Upper lobe of left lung (tissue), 6 donors: ENCODE measurements around the gene PAGE4. TPM values are rescaled to one million over a fixed set of nuclear protein-coding genes. Genes with fewer than 3 reads are reported as not detected.

Source experiments
- ATAC-seq, 2 donors: fragments of 200-7000 bp; cut with Tn5 transposase; one replicate each; pipeline ENCODE4 v1.9.1; 2022; ENCODE audit warnings: mild to moderate bottlenecking in 2 of 2, moderate library complexity in 2 of 2; ENCODE audit not compliant: low FRiP score in 2 of 2
- DNase-seq, 2 donors: peaks; one replicate each; pipeline ENCODE4 v3.0.0-alpha.2; 2019 to 2020
- H3K27ac ChIP-seq, 4 donors: fragments of 200-600 bp; sonication (generic); one replicate each; pipeline ENCODE4 v1.5.1; 2016 to 2019
- H3K27me3 ChIP-seq, 4 donors: fragments of 200-600 bp; sonication (generic); one replicate each; pipeline ENCODE4 v1.5.1; 2017 to 2019
- H3K36me3 ChIP-seq, 4 donors: fragments of 200-600 bp; sonication (generic); one replicate each; pipeline ENCODE4 v1.5.1; 2016 to 2019
- H3K4me1 ChIP-seq, 4 donors: fragments of 200-600 bp; sonication (generic); one replicate each; pipeline ENCODE4 v1.5.1; 2018 to 2019
- H3K4me3 ChIP-seq, 4 donors: fragments of 200-600 bp; sonication (generic); one replicate each; pipeline ENCODE4 v1.5.1; 2017 to 2019; ENCODE audit warnings: mild to moderate bottlenecking in 2 of 4, moderate library complexity in 1 of 4
- H3K9me3 ChIP-seq, 4 donors: fragments of 200-600 bp; sonication (generic); one replicate each; pipeline ENCODE4 v1.5.1; 2018 to 2019
- EP300 ChIP-seq, 4 donors: sonication (generic); formaldehyde crosslinking; IDR thresholded peaks; one replicate each; pipeline ENCODE4 v1.5.1; 2017; ENCODE audit warnings: antibody characterized with exemption in 4 of 4, control low read depth in 2 of 4
- POLR2A ChIP-seq, 4 donors: fragments of 450-650 bp; IDR thresholded peaks; one replicate each; pipeline ENCODE4 v1.5.1; 2016 to 2017; ENCODE audit warnings: antibody characterized with exemption in 4 of 4, mild to moderate bottlenecking in 2 of 4
- POLR2AphosphoS5 ChIP-seq, 2 donors: sonication (generic); formaldehyde crosslinking; IDR thresholded peaks; one replicate each; pipeline ENCODE4 v1.5.1; 2017; ENCODE audit warnings: antibody characterized with exemption in 2 of 2
- WGBS, 2 donors: methylation state at CpG; one replicate each; pipeline ENCODE4 v1.1.5; 2017 to 2018; 5-methylcytosine and 5-hydroxymethylcytosine counted together
- total RNA-seq, 6 donors: library from RNA; depleted of rRNA in 4 of 6; stranded (reverse); fragments of >200 nt in 4 of 6; gene quantifications; one replicate each; pipeline versions ENCODE4 v1.1.0 to v1.2.1, GENCODE V29; 2016 to 2021
- TF ChIP-seq, protein P1 (sequence below), 6 experiments: fragments of 450-650 bp in 4 of 6; fragments of 200-600 bp in 2 of 6; sonication (generic) in 2 of 6; IDR thresholded peaks; one replicate each; pipeline ENCODE4 v1.5.1; 2016 to 2019; ENCODE audit warnings: antibody characterized with exemption in 6 of 6
- donor health status: DM: no; HTN: no; CAD: no; lungs with moderate emphysema.
- donor health status: DM: no; HTN: yes; CAD: no; lungs with severe emphysema.

PAGE4 gene
- total RNA-seq, 6 donors from 2014 or later, result not detected

DNA sequence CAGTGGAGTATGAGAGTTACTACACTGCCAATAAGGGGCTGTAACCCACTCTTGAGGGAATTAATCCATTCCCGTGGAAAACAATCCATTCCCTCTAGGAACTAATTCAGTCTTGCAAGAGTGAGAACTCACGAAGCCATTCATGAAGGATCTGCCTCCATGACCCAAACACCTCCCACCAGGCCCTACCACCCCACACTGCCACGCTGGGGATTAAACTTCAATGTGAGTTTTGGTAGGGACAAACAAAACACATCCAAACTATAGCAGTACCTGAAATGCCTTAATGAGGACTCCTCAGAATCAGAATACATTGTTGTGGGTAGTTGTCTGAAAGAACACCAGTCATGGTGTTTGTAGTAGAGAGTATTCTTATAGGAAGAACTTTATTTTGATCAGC is 19.2 kb downstream of the PAGE4 start:
- H3K36me3 ChIP-seq, result no peaks in the 10 kb centered on the region
- H3K4me3 ChIP-seq, result no peak overlapping the region
- H3K4me1 ChIP-seq, result no peaks in the 10 kb centered on the region
- 65 to 100% methylated on average over 1 to 3 of the region's 3 CpGs for WGBS, 2 donors
- H3K9me3 ChIP-seq, result no peaks in the 10 kb centered on the region
- H3K27ac ChIP-seq, result no peak overlapping the region
- TF ChIP-seq POLR2AphosphoS5 (IDR thresholded peaks at IDR 0.05) (no peak), POLR2A (IDR thresholded peaks at IDR 0.05) (no peak), EP300 (IDR thresholded peaks at IDR 0.05) (no peak)
- TF ChIP-seq, protein P1, sequence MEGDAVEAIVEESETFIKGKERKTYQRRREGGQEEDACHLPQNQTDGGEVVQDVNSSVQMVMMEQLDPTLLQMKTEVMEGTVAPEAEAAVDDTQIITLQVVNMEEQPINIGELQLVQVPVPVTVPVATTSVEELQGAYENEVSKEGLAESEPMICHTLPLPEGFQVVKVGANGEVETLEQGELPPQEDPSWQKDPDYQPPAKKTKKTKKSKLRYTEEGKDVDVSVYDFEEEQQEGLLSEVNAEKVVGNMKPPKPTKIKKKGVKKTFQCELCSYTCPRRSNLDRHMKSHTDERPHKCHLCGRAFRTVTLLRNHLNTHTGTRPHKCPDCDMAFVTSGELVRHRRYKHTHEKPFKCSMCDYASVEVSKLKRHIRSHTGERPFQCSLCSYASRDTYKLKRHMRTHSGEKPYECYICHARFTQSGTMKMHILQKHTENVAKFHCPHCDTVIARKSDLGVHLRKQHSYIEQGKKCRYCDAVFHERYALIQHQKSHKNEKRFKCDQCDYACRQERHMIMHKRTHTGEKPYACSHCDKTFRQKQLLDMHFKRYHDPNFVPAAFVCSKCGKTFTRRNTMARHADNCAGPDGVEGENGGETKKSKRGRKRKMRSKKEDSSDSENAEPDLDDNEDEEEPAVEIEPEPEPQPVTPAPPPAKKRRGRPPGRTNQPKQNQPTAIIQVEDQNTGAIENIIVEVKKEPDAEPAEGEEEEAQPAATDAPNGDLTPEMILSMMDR (IDR thresholded peaks at IDR 0.05), result no peak
- H3K27me3 ChIP-seq, result no peaks in the 10 kb centered on the region
- ATAC-seq (no peak), DNase-seq (no peak)

DNA sequence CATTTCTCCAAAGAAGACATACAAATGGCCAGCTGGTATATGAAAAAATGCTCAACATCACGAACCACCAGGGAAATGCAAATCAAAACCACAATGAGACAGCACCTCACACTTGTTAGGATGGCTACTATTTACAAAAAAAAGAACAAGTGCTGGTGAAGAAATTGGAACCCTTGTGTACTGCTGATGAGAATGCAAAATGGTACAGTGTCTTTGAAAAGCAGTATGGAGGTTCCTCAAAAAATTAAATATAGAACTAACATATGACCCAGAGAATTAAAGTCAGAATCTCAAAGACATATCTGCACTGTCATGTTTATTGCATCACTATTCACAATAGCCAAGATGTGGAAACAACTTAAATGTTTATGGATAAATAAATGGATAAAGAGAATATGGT is 20.9 kb downstream of the PAGE4 start:
- no peak overlapping the region for H3K27ac ChIP-seq
- ATAC-seq (no peak), DNase-seq (no peak)
- H3K27me3 ChIP-seq, result no peaks in the 10 kb centered on the region
- H3K4me3 ChIP-seq, result no peak overlapping the region
- H3K4me1 ChIP-seq, result no peaks in the 10 kb centered on the region
- no peaks in the 10 kb centered on the region for H3K36me3 ChIP-seq
- no peaks in the 10 kb centered on the region for H3K9me3 ChIP-seq
- WGBS, 2 donors, result 23 to 71% methylated on average over 1 of the region's 1 CpG
- TF ChIP-seq EP300 (IDR thresholded peaks at IDR 0.05), result no peak
- TF ChIP-seq POLR2A (IDR thresholded peaks at IDR 0.05), result no peak
- TF ChIP-seq, protein P1 (IDR thresholded peaks at IDR 0.05), result no peak
- no peak for TF ChIP-seq POLR2AphosphoS5 (IDR thresholded peaks at IDR 0.05)

DNA sequence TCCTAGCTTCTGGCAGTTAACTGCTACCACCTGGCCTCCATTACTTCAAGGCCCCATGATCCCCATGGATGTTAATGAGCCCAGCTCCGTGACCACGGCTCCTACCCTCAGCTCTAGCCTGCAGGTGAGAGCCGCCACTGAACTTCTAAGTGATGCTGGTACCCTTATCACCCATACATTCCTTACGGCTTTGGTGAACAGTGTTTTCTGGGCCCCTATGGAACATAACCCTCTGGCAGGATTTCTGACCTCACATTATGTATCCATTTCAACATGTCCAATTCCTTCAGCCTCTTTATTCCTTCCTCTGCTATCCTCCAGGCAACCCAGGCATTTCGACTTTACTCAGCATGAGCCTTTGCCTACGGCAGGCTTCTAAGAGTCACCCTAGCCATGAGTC is 24.6 kb downstream of the PAGE4 start:
- no peak for ATAC-seq
- no peaks in the 10 kb centered on the region for H3K27me3 ChIP-seq
- WGBS, 2 donors, result 80 to 83% methylated on average over 6 of the region's 6 CpGs
- no peak overlapping the region for H3K27ac ChIP-seq
- DNase-seq, result no peak
- no peaks in the 10 kb centered on the region for H3K4me1 ChIP-seq
- H3K36me3 ChIP-seq, result no peaks in the 10 kb centered on the region
- H3K4me3 ChIP-seq, result no peak overlapping the region
- TF ChIP-seq EP300 (IDR thresholded peaks at IDR 0.05) (no peak), POLR2A (IDR thresholded peaks at IDR 0.05) (no peak), POLR2AphosphoS5 (IDR thresholded peaks at IDR 0.05) (no peak)
- TF ChIP-seq, protein P1 (IDR thresholded peaks at IDR 0.05), result no peak
- H3K9me3 ChIP-seq, result no peaks in the 10 kb centered on the region

DNA sequence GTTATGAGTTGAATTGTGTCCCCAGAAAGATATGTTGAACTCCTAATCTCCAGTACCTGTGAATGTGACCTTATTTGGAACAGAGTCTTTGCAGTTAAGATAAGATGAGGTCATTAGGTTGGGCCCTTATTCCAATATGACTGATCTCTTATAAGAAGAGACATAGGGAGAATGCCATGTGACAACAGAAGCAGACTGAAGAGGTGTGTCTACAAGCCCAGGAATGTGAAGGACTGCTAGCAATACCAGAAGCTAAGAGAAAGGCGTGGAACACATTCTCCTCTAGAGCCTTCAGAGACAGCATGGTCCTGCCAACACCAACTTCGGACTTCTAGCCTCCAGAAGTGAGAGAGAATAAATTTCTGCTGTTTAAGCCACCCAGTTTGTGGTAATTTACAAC is 27.7 kb downstream of the PAGE4 start:
- no peak overlapping the region for H3K4me3 ChIP-seq
- WGBS, 2 donors, result 64% methylated on average over 2 of the region's 2 CpGs; no CpG with 5 or more reads in 1 of the 2 donors
- no peaks in the 10 kb centered on the region for H3K36me3 ChIP-seq
- H3K4me1 ChIP-seq, result no peaks in the 10 kb centered on the region
- H3K9me3 ChIP-seq, result no peaks in the 10 kb centered on the region
- ATAC-seq, result peak in 1 of 2 donors; percentile 51
- H3K27me3 ChIP-seq, result no peaks in the 10 kb centered on the region
- no peak overlapping the region for H3K27ac ChIP-seq
- TF ChIP-seq POLR2AphosphoS5 (IDR thresholded peaks at IDR 0.05) (no peak), EP300 (IDR thresholded peaks at IDR 0.05) (no peak), POLR2A (IDR thresholded peaks at IDR 0.05) (no peak)
- TF ChIP-seq, protein P1 (IDR thresholded peaks at IDR 0.05), result no peak
- DNase-seq, result no peak

DNA sequence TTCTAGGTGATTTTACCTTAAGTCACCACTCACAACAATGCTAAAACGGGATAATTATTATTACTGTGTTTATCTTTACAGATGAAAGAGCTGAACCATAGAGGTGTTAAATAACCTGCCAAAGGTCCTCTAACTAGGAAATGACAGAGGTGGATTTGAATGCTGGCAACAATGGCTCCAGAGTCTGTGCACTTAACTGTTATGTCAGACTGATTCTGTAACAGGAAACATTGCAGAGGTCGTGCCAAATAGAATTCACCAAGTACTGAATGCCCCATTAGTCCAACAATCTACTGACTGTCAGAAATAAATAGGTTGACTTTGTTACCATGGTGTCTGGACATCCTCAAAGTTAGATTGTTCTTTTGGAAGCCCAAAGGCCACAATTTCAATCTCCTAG is 29.2 kb downstream of the PAGE4 start:
- no peak for ATAC-seq
- 30 to 49% methylated on average over 2 of the region's 2 CpGs for WGBS, 2 donors
- Histone ChIP-seq H3K36me3 (no peaks in the 10 kb centered on the region), H3K27ac (no peak overlapping the region), H3K27me3 (no peaks in the 10 kb centered on the region), H3K4me3 (no peak overlapping the region), H3K9me3 (no peaks in the 10 kb centered on the region), H3K4me1 (no peaks in the 10 kb centered on the region)
- no peak for DNase-seq
- TF ChIP-seq POLR2A (IDR thresholded peaks at IDR 0.05) (no peak), EP300 (IDR thresholded peaks at IDR 0.05) (no peak), POLR2AphosphoS5 (IDR thresholded peaks at IDR 0.05) (no peak)
- TF ChIP-seq, protein P1 (IDR thresholded peaks at IDR 0.05), result no peak
